Measurements from ENCODE around the gene TNS3. TPM values are rescaled to one million over a fixed set of nuclear protein-coding genes. Genes with fewer than 3 reads are reported as not detected.

Gene TNS3
- total and polyA plus RNA-seq, 2 of the 13 experiments (the other 11 are each of a cell fraction or from before 2014, with no cell fraction given): 52.9 to 55.7 TPM

- DNase-seq (ENCODE audit: low spot score) (no peak), FAIRE-seq (no peak)
- CTCF ChIA-PET (ENCODE audit: low intra/inter-chr PET ratio, low total read pairs): no interaction called here
- TF ChIP-seq ZNF350 (CRISPR knock-in tag; IDR thresholded peaks at IDR 0.05; ENCODE audit: borderline replicate concordance, low read depth) (no peak), MTA1 (CRISPR knock-in tag; IDR thresholded peaks at IDR 0.05; ENCODE audit: borderline replicate concordance) (peak; percentile 32; the same call in 1 of the 2 replicates), ZNF687 (CRISPR knock-in tag; IDR thresholded peaks at IDR 0.05) (peak; percentile 48), ZNF790 (CRISPR knock-in tag; IDR thresholded peaks at IDR 0.05; ENCODE audit: borderline replicate concordance) (no peak), TBL1XR1 (IDR thresholded peaks at IDR 0.05; ENCODE audit: borderline replicate concordance, low read length, partially characterized antibody) (no peak), ZNF17 (CRISPR knock-in tag; IDR thresholded peaks at IDR 0.05) (no peak), PRDM10 (CRISPR knock-in tag; IDR thresholded peaks at IDR 0.05; ENCODE audit: low read depth) (peak; percentile 81; the same call in 1 of the 2 replicates), RBFOX2 (IDR thresholded peaks at IDR 0.05; ENCODE audit: low read depth, low read length) (peak; percentile 48; the same call in 1 of the 2 replicates), HNRNPLL (IDR thresholded peaks at IDR 0.05; ENCODE audit: low read depth, low read length, poor library complexity, severe bottlenecking) (peak; percentile 19), ZNF839 (CRISPR knock-in tag; IDR thresholded peaks at IDR 0.05; ENCODE audit: borderline replicate concordance) (0 out of 2 replicates have a peak, but pooled peaks have one; percentile 38), KLF9 (CRISPR knock-in tag; IDR thresholded peaks at IDR 0.05; ENCODE audit: low read depth) (no peak), ZNF512 (CRISPR knock-in tag; IDR thresholded peaks at IDR 0.05) (no peak)
Observed at GRCh38 chr7:47531584-47532492, 50.1 kb downstream of the TNS3 start.

More at GRCh38 chr7:47531584-47532492, 50.1 kb downstream of the TNS3 start:
- intact Hi-C loops (cut with micrococcal nuclease; ENCODE audit: unreplicated experiment) (no loop called here), in situ Hi-C loops (cut with HindIII; ENCODE audit: extremely low pct_ligation_motif_present, low pct_unique_long_range_greater_than_20kb) (no loop called here)
- Histone ChIP-seq H3K9me3 (ENCODE audit: low read length) (no peaks in the 10 kb centered on the region), H3K36me3 (replicated peaks in 1 of 2; ENCODE audit: control insufficient read depth in 1 of 2, insufficient read depth in 2 of 2, low read length in 2 of 2) (peaks cover 8 to 29% of the 10 kb centered on the region in 2 experiments), H3K4me3 (replicated peaks in 1 of 3; ENCODE audit: insufficient read depth in 1 of 3, low read depth in 2 of 3, low read length in 3 of 3) (no peak overlapping the region), H3K4me2 (ENCODE audit: low read depth, low read length) (0 out of 2 replicates have a peak overlapping the region, but pooled peaks have one; percentile 7), H3K27ac (ENCODE audit: extremely low read length, insufficient read depth, low read length) (peak overlapping the region; percentile 17), H3K9ac (ENCODE audit: insufficient read depth, low read depth, low read length) (no peak overlapping the region), H4K20me1 (ENCODE audit: insufficient read depth, low read length) (peaks cover 36% of the 10 kb centered on the region), H3K4me1 (ENCODE audit: insufficient read depth, low read length) (peaks cover 75% of the 10 kb centered on the region), H2AFZ (ENCODE audit: low read length) (no peak overlapping the region), H3K27me3 (ENCODE audit: control insufficient read depth in 1 of 2, insufficient read depth in 2 of 2, low read length in 2 of 2) (no peaks in the 10 kb centered on the region), H3K79me2 (ENCODE audit: insufficient read depth, low read length) (peaks cover 84% of the 10 kb centered on the region)
- no TSS peak for BruUV-seq (replicated peaks)
- WGBS (ENCODE audit: low lambda C conversion rate): 86% methylated on average over 13 of the region's 17 CpGs
- ATAC-seq: no peak
- POLR2A ChIA-PET: no interaction called here

Measured in HepG2 (cell line).